Central memory CD4-positive, alpha-beta T cell (primary cell): Measurements from ENCODE around the gene STARD10.
"Not testable (repeated sequence)": the region's sequence is repeated elsewhere in the genome, so short reads cannot be mapped to it uniquely, and the experiment has no call there.

Source experiments
- DNase-seq: peaks from one replicate; pipeline ENCODE4 v3.0.0; 2022

The STARD10 gene

GRCh38 chr11:72825661-72826060, 31.8 kb upstream of the STARD10 start:
- DNase-seq, result no peak

DNA sequence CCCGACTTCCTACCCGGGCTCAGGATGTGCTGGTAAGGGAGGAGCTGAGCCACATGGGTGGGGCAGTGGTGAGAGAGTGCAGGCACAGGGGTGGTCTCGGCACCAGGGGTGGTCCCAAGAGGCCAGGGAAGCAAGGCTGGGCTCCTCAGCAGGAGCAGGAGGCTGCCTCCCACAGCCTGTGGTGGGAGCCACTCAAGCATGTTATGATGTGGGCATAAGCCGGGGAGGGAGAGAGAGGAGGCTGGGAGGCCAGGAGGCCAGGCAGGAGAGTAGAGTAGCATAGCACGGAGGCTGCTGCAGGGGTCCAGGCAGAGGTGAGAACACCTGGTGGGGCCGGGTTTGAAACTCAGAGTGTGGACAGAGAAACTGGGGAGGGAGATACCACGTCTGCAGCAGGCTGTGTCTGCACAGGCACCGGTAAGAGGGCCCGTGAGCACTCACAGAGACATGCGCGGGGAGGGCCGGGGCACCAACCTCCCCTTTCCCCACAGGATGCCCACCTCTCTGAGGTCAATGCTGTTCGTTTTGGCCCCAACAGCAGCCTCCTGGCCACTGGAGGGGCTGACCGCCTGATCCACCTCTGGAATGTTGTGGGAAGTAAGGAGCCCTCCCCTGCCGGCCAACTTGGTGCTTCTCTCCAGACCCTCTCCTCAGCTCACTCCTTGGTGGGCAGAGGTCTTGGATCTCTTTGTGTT, 31.1 kb upstream of the STARD10 start:
- DNase-seq, result no peak

GRCh38 chr11:72824020-72824419, 30.2 kb upstream of the STARD10 start:
- DNase-seq, result no peak

- no peak for DNase-seq
Observed at GRCh38 chr11:72823105-72823804, 29.4 kb upstream of the STARD10 start.

- DNase-seq, result peak; percentile 80
Observed at GRCh38 chr11:72821920-72822799, 28.3 kb upstream of the STARD10 start.

GRCh38 chr11:72821221-72821919, 27.5 kb upstream of the STARD10 start:
- DNase-seq, result no peak

DNA sequence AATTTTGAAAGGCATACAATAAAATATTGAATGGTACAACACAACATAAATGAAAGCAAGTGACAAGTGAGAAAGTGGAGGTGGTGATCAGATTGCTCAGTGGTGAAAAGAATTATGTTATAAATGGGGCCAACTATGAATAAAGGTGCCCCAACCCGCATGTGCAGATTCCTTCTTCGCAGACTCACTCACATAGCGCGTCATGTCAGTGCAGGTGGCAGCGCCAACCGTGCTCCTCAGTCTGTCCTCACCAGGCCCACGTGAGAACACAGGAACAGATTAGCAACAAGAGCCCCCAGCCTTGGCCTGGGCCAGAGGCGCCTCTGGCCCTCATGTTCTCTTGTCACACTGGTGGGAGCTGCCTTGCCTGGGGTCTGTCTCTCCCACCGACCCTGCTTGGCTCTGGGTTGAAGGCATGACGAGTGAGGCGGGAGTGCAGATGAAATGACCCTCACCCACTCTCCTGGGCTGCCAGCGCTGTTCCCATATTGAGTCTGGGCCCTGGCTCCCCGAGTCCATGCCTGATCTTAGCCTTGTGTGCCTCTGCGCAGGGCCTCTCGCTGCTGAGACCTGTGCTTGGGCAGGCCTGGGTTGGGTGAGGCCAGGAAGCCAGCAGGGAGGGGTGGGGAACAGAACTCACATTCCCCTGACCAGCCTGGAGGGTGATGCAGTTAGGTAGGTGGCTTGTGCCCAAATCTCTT, 26.7 kb upstream of the STARD10 start:
- no peak for DNase-seq

GRCh38 chr11:72818971-72819370, 25.1 kb upstream of the STARD10 start:
- DNase-seq, result no peak

DNA sequence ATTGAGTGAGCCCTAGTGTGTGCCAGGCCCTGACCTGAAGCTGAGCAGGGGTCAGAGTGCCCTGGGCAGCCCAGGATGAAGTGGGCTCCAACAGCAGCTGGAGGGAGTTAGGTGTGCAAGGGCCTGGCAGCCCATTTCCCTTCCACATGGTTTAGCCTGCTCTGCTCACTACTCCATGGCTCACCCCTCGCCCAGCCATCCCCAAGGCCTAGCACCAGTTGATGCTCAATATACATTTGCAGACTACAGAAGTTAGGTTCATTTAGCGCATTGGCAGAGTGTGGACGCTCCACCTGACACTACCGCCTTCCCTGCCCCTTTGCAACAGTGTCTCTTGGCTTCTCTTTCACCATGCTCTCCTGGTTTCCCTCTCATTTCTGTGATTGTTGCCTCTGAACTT, 24.1 kb upstream of the STARD10 start:
- no peak for DNase-seq

GRCh38 chr11:72816404-72816990, 22.6 kb upstream of the STARD10 start:
- DNase-seq, result no peak

- no peak for DNase-seq
Observed at GRCh38 chr11:72815110-72815618, 21.3 kb upstream of the STARD10 start.

DNA sequence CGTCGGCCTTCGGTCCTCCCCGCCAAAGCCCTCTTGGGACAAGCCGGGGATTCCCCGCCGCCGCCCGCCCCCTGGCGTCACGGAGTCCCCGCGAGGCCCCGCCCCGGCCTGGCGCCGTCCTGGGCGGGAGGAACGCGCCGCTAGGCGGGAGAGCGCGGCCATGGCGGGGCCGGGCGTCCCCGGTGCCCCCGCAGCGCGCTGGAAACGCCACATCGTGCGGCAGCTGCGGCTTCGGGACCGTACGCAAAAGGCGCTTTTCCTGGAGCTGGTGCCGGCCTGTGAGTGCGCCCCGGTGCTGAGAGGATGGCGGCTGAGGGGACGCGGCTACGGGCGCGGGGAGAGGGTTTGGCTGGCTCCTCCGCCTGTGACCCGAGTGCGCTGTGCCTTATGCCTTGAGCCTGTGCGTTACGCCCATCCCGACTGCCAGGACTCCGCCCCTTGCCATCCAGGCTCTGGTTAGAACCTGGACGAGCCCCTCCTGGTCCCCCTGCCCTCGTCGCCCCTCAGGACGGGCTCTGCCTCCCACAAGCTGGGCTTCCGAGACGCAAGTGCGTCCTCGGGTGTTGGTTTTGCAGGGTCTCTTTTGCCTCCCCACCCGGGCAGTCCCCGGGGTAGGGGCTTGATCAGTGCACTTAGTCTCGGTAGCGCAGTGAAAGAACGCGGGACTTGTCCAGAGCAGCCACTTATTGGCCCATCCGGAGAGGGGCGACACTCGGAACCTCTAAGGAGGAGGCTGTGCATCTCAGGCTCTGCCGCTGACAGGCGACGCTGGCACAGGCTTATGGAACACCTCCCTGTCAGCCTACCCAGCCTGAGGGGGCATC, 20.7 kb upstream of the STARD10 start, which contains the start of gene ATG16L2:
Gene ATG16L2, plus strand, starts transcription at position 126 of the 824 bp plus-strand sequence. Its CDS starts 35 bp downstream, at position 161.
- DNase-seq, result peak; percentile 90

DNA sequence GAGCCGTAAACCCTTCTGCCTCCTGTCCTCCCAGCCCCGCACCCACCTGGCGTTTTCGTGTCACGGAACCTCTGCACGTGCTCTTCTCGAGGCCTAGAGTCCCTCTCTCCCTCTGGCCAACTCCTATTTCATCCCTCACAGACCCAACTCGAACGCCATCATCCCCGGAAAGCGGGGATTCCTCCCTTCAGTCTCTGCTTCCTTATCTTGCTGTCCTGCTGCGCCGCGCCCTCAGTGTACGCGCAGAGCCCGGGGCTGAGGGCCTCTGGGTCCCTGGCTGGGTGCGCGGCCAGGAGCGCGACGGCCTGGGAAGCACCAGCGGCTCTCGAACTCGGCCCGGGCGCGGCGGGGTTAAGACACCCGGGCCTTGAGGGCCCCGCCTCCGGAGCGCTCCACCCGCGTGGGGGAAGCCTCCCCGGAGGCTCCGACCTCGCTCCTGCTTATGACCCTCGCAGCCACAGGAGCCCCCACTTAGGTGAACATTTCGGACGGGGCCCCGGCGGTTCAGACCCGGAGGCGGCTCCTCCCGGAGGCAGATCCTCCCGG, 20.0 kb upstream of the STARD10 start:
- no peak for DNase-seq

GRCh38 chr11:72812967-72813739, 19.3 kb upstream of the STARD10 start:
- peak; percentile 57 for DNase-seq

- no peak for DNase-seq
Observed at GRCh38 chr11:72812604-72812966, 18.7 kb upstream of the STARD10 start.

DNA sequence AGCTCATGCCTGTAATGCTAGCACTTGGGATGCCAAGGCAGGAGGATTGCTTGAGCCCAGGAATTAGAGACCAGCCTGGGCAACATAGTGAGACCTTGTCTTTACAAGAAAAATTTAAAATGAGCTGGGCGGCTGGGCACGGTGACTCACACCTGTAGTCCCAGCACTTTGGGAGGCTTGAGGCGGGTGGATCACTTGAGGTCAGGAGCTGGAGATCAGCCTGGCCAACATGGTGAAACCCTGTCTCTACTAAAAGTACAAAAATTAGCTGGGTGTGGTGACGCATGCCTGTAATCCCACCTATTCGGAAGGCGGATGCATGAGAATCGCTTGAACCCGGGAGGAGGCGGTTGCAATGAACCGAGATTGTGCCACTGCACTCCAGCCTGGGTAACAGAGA, 17.8 kb upstream of the STARD10 start:
- not testable (repeated sequence) for DNase-seq

DNA sequence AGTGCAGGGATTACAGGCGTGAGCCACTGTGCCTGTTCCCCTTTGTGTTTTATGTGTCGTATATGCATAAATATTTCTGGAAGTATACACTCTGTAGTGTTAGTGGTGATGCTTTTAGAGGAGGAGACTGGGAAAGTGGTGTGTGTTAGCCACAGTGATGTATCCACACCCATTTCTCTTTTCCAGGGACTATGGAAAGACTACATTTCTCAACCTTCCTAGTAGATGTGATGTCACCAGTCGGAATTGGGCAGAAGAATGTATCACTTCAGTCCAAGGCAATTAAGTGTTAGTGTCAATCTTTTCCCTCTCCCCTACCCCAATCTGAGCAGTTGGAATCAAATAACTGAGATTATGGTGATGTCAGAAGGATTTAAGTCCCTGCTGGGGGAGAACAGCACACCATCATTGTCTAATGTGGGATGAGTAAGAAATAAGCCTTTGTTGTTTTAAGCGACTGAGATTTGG, 14.5 kb upstream of the STARD10 start:
- no peak for DNase-seq

DNA sequence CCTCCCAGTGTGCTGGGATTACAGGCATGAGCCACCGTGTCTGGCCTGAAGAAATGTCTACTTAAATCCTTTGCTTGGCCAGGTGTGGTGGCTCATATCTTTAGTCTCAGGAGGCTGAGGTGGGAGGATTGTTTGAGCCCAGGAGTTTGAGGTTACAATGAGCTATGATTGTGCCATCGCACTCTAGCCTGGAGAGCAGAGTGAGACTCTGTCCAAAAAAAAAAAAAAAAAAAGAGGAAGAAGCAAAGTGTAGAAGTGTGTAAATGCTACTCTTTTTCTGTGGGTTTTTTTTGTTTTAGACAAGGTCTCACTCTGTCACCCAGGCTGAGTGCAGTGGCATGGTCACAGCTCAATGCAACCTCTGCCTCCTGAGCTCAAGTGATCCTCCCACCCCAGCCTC, 13.9 kb upstream of the STARD10 start:
- DNase-seq, result no peak

GRCh38 chr11:72807021-72807693, 13.3 kb upstream of the STARD10 start:
- no peak for DNase-seq
